GM10266 (cell line): ENCODE data around the gene DACH1.

Source experiments
- DNase-seq: peaks from one replicate; pipeline ENCODE4 v3.0.0; 2012; ENCODE audit errors: extremely low spot score
- TF ChIP-seq, protein P1 (sequence below): IDR thresholded peaks from 2 replicates; pipeline ENCODE4 v1.5.1; 2012; ENCODE audit warnings: mild to moderate bottlenecking, low read depth; ENCODE audit not compliant: control insufficient read depth, insufficient read depth; ENCODE audit errors: missing control alignments

Gene DACH1

GRCh38 chr13:71513411-71514033 is 353.5 kb downstream of the DACH1 start:
- DNase-seq, result no peak
- TF ChIP-seq, protein P1, sequence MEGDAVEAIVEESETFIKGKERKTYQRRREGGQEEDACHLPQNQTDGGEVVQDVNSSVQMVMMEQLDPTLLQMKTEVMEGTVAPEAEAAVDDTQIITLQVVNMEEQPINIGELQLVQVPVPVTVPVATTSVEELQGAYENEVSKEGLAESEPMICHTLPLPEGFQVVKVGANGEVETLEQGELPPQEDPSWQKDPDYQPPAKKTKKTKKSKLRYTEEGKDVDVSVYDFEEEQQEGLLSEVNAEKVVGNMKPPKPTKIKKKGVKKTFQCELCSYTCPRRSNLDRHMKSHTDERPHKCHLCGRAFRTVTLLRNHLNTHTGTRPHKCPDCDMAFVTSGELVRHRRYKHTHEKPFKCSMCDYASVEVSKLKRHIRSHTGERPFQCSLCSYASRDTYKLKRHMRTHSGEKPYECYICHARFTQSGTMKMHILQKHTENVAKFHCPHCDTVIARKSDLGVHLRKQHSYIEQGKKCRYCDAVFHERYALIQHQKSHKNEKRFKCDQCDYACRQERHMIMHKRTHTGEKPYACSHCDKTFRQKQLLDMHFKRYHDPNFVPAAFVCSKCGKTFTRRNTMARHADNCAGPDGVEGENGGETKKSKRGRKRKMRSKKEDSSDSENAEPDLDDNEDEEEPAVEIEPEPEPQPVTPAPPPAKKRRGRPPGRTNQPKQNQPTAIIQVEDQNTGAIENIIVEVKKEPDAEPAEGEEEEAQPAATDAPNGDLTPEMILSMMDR, result no peak

- TF ChIP-seq, protein P1, result no peak
- DNase-seq, result no peak
These were observed 363.2 kb downstream of the DACH1 start for GRCh38 chr13:71503781-71504180.

- TF ChIP-seq, protein P1, result no peak
These were observed 367.0 kb downstream of the DACH1 start for GRCh38 chr13:71499944-71500514.

DNA sequence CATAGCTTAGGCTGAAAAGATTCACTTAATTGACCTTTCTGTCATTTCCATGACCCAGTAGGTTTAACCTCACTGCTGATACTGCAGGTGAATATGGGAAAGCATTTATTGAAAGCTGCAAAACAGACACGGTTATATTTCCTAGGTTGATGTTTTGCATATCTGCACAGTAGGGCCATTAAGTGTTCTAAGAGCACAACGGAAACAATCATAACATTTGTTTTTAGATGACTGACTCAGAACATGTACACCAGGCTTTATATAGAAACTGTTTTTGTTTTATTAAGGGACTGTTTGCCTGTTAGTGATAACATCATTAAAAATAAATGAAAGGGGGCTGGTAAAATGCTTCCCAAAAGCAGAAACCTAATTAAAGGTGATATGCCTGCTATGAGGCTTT is 367.8 kb downstream of the DACH1 start:
- TF ChIP-seq, protein P1, result no peak
- no peak for DNase-seq

More at GRCh38 chr13:71499944-71500514, 367.0 kb downstream of the DACH1 start:
- DNase-seq, result no peak

DNA sequence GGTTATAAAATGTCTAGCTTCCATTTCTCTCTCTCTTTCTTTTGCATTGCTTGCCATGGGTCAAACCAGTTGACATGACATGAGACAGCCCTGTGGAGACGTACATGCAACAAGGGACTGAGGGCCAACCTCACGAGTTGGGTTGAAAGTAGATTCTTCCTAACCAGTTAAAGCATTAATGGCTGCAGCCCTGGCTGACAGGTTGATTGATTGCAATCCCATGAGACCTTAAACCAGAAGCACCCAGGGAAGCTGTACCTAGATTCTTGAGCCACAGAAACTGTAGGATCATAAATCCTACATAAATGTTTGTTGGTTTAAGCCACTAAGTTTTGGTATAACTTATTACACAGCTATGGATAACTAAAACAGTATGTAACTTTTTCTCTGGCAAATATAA is 373.8 kb downstream of the DACH1 start:
- TF ChIP-seq, protein P1, result no peak
- DNase-seq, result no peak

DNA sequence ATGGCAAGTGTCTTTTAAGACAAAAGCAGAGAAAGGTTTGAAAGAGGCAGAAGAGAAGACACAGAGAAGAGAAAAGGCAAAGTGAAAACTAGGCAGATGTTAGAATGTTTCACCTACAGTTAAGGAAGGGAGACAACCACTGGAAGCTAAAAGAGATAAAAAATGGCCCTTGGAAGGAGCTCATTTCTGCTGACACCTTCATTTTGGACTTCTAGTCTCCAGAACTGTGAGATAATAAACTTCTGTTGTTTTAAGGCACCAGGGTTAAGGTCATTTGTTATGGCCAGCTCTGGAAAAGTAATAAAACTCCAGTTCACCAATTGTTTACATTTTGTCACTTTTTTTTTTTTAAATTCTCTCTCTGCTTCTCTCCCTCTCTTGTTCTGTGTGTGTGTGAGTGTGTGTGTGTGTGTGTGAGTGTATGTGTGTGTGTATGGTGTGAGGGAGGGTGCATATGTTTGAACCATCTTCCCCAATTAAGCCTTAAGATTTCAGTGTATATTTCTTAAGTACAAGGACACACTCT is 374.6 kb downstream of the DACH1 start:
- TF ChIP-seq, protein P1, result no peak
- no peak for DNase-seq

- no peak for DNase-seq
- TF ChIP-seq, protein P1, result no peak
These were observed 376.0 kb downstream of the DACH1 start for GRCh38 chr13:71491010-71491409.
